ENCODE data around the gene CADPS. TPM values are rescaled to one million over a fixed set of nuclear protein-coding genes. Genes with fewer than 3 reads are reported as not detected.

CADPS gene
- total RNA-seq, 1 donor from 2014 or later, result 149 TPM

DNA sequence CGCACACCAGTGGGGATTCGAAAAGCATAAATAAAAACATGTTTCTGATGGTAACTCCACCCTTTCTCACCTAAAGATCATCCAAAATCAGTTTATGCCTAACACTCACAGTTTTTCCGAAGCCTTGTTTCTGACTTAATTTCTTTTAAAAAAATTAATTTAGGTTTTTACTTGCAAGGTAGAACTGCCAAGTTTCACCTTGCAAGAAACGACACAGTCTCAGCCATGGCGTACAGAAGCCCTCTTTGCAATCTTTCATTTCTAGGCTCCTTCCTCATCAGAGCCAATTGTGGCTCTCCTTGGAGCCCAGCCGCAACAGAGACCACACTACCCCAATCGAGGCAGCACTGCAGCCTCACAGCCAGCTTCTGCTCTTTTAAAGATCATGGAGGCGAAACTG lies 470.9 kb downstream of the CADPS start:
- Mint-ChIP-seq H3K4me3 (ENCODE audit: low read depth) (no peak overlapping the region), H3K36me3 (ENCODE audit: insufficient read depth) (peaks cover 3% of the 10 kb centered on the region), H3K27ac (no peak overlapping the region), H3K27me3 (no peaks in the 10 kb centered on the region), H3K9me3 (ENCODE audit: low read depth) (no peaks in the 10 kb centered on the region), H3K4me1 (ENCODE audit: low read depth) (no peaks in the 10 kb centered on the region)
- DNase-seq (ENCODE audit: low spot score, unreplicated experiment), result no peak
- TF ChIP-seq CTCF (IDR thresholded peaks at IDR 0.05; ENCODE audit: unreplicated experiment), result no peak

- no peaks in the 10 kb centered on the region for H3K4me1 Mint-ChIP-seq (ENCODE audit: low read depth)
- no peak overlapping the region for H3K27ac Mint-ChIP-seq
- H3K9me3 Mint-ChIP-seq (ENCODE audit: low read depth), result no peaks in the 10 kb centered on the region
- TF ChIP-seq CTCF (IDR thresholded peaks at IDR 0.05; ENCODE audit: unreplicated experiment), result no peak
- H3K4me3 Mint-ChIP-seq (ENCODE audit: low read depth), result no peak overlapping the region
- H3K36me3 Mint-ChIP-seq (ENCODE audit: insufficient read depth), result peaks cover 6% of the 10 kb centered on the region
- no peaks in the 10 kb centered on the region for H3K27me3 Mint-ChIP-seq
- DNase-seq (ENCODE audit: low spot score, unreplicated experiment), result no peak
Measured at GRCh38 chr3:62403765-62404164, 471.5 kb downstream of the CADPS start.

DNA sequence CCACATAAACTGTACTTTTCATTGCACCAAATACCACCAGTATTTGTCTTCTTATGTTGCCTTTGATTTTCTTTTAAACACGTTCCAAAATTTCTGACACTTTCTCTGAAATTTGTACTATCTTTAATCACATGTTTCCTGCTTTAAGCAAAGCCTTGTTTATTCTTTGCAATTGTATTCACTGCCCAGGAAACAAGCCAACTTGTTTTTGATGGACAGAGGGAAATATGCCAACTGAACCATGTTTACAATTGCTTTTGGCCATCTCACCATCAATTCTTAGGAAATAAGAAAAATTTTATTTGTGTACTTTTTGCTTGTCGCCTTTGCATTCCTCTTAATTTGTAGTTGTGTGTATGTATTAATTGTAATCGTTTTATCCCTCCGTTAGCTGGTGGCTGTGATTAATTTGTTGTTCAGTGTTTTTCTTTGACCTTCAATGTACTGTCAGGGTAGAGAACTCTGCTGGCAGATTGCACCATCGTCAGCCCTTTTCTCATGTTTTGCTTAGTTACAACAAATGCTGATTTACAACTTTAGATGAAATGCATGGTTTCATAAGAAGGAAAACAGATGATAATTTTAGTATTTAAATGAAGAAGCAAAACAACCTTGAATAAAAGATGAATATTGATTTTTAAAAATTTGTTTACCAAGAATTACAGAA lies 482.5 kb downstream of the CADPS start:
- Mint-ChIP-seq H3K27ac (no peak overlapping the region), H3K4me3 (ENCODE audit: low read depth) (no peak overlapping the region), H3K4me1 (ENCODE audit: low read depth) (no peaks in the 10 kb centered on the region), H3K27me3 (peaks cover 29% of the 10 kb centered on the region), H3K9me3 (ENCODE audit: low read depth) (peaks cover 5% of the 10 kb centered on the region), H3K36me3 (ENCODE audit: insufficient read depth) (peaks cover 1% of the 10 kb centered on the region)
- TF ChIP-seq CTCF (IDR thresholded peaks at IDR 0.05; ENCODE audit: unreplicated experiment), result no peak
- DNase-seq (ENCODE audit: low spot score, unreplicated experiment), result no peak

GRCh38 chr3:62387251-62387650 lies 488.0 kb downstream of the CADPS start:
- H3K4me1 Mint-ChIP-seq (ENCODE audit: low read depth), result no peaks in the 10 kb centered on the region
- TF ChIP-seq CTCF (IDR thresholded peaks at IDR 0.05; ENCODE audit: unreplicated experiment), result no peak
- H3K9me3 Mint-ChIP-seq (ENCODE audit: low read depth), result peaks cover 5% of the 10 kb centered on the region
- DNase-seq (ENCODE audit: low spot score, unreplicated experiment), result no peak
- no peak overlapping the region for H3K4me3 Mint-ChIP-seq (ENCODE audit: low read depth)
- H3K27ac Mint-ChIP-seq, result no peak overlapping the region
- no peaks in the 10 kb centered on the region for H3K36me3 Mint-ChIP-seq (ENCODE audit: insufficient read depth)
- peaks cover 59% of the 10 kb centered on the region for H3K27me3 Mint-ChIP-seq

DNA sequence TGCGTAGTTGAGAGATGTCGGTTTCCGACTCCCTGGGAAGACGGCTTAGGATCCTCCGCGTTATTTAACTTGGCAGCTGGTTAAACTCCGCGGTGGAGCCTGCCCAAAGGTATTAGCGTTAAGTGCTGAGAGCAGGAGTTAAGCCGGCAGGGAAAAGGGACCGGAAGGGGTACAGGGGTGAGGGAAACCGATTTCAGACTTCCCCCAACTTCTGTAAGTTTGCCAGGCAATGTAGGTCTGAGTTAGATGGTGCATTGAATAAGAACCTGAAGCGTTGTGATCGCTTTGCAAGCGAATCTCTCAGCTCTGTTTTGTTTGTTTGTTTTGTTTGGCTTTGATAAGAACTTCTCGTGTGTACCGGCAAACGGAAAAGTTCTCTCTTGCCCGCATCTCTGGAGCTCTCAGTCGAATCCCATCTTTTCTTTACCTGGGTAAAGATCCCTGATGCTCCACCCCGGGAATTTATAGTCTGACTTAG lies 495.9 kb downstream of the CADPS start:
- no peaks in the 10 kb centered on the region for H3K9me3 Mint-ChIP-seq (ENCODE audit: low read depth)
- H3K36me3 Mint-ChIP-seq (ENCODE audit: insufficient read depth), result no peaks in the 10 kb centered on the region
- H3K4me3 Mint-ChIP-seq (ENCODE audit: low read depth), result no peak overlapping the region
- H3K27me3 Mint-ChIP-seq, result peaks cover 95% of the 10 kb centered on the region
- no peak overlapping the region for H3K27ac Mint-ChIP-seq
- peaks cover 2% of the 10 kb centered on the region for H3K4me1 Mint-ChIP-seq (ENCODE audit: low read depth)
- TF ChIP-seq CTCF (IDR thresholded peaks at IDR 0.05; ENCODE audit: unreplicated experiment), result no peak
- no peak for DNase-seq (ENCODE audit: low spot score, unreplicated experiment)

All from progenitor cell of endocrine pancreas (in vitro differentiated cells).